Measurements from ENCODE around the gene COL5A1.

COL5A1 gene

GRCh38 chr9:134833294-134833880 lies 191.8 kb downstream of the COL5A1 start:
- Histone ChIP-seq H3K9me3 (ENCODE audit: control insufficient read depth, low read length) (no peaks in the 10 kb centered on the region), H3K4me3 (ENCODE audit: low read depth, low read length) (no peak overlapping the region), H3K36me3 (ENCODE audit: control insufficient read depth, insufficient read depth, low read length) (no peaks in the 10 kb centered on the region), H3K27me3 (ENCODE audit: control insufficient read depth, insufficient read depth, low read length) (no peaks in the 10 kb centered on the region), H3K27ac (no peak overlapping the region), H3K4me2 (ENCODE audit: low read length) (no peak overlapping the region), H3K4me1 (no peaks in the 10 kb centered on the region), H3K79me2 (no peaks in the 10 kb centered on the region), H2AFZ (no peak overlapping the region), H3K9ac (no peak overlapping the region)
- TF ChIP-seq CTCF (IDR thresholded peaks at IDR 0.05) = no peak

GRCh38 chr9:134834217-134834956 lies 192.8 kb downstream of the COL5A1 start:
- TF ChIP-seq CTCF (IDR thresholded peaks at IDR 0.05) = no peak
- no peak overlapping the region for H3K4me3 ChIP-seq (ENCODE audit: low read depth, low read length)
- H3K79me2 ChIP-seq = no peaks in the 10 kb centered on the region
- H3K9ac ChIP-seq = no peak overlapping the region
- no peaks in the 10 kb centered on the region for H3K9me3 ChIP-seq (ENCODE audit: control insufficient read depth, low read length)
- no peaks in the 10 kb centered on the region for H3K36me3 ChIP-seq (ENCODE audit: control insufficient read depth, insufficient read depth, low read length)
- no peak overlapping the region for H3K27ac ChIP-seq
- H3K4me2 ChIP-seq (ENCODE audit: low read length) = no peak overlapping the region
- H3K27me3 ChIP-seq (ENCODE audit: control insufficient read depth, insufficient read depth, low read length) = no peaks in the 10 kb centered on the region
- no peaks in the 10 kb centered on the region for H3K4me1 ChIP-seq
- no peak overlapping the region for H2AFZ ChIP-seq

- Histone ChIP-seq H2AFZ (no peak overlapping the region), H3K36me3 (ENCODE audit: control insufficient read depth, insufficient read depth, low read length) (no peaks in the 10 kb centered on the region), H3K79me2 (no peaks in the 10 kb centered on the region), H3K9ac (no peak overlapping the region), H3K4me1 (no peaks in the 10 kb centered on the region), H3K4me2 (ENCODE audit: low read length) (no peak overlapping the region), H3K27me3 (ENCODE audit: control insufficient read depth, insufficient read depth, low read length) (no peaks in the 10 kb centered on the region), H3K4me3 (ENCODE audit: low read depth, low read length) (no peak overlapping the region), H3K9me3 (ENCODE audit: control insufficient read depth, low read length) (no peaks in the 10 kb centered on the region), H3K27ac (no peak overlapping the region)
- TF ChIP-seq CTCF (IDR thresholded peaks at IDR 0.05) = no peak
Observed at GRCh38 chr9:134834957-134835419, 193.4 kb downstream of the COL5A1 start.

GRCh38 chr9:134835448-134835847 lies 193.8 kb downstream of the COL5A1 start:
- no peaks in the 10 kb centered on the region for H3K27me3 ChIP-seq (ENCODE audit: control insufficient read depth, insufficient read depth, low read length)
- H3K4me1 ChIP-seq = no peaks in the 10 kb centered on the region
- H3K27ac ChIP-seq = no peak overlapping the region
- H3K79me2 ChIP-seq = no peaks in the 10 kb centered on the region
- no peak overlapping the region for H3K4me3 ChIP-seq (ENCODE audit: low read depth, low read length)
- no peaks in the 10 kb centered on the region for H3K36me3 ChIP-seq (ENCODE audit: control insufficient read depth, insufficient read depth, low read length)
- H3K4me2 ChIP-seq (ENCODE audit: low read length) = no peak overlapping the region
- no peak overlapping the region for H3K9ac ChIP-seq
- TF ChIP-seq CTCF (IDR thresholded peaks at IDR 0.05) = no peak
- H2AFZ ChIP-seq = no peak overlapping the region
- no peaks in the 10 kb centered on the region for H3K9me3 ChIP-seq (ENCODE audit: control insufficient read depth, low read length)
